ENCODE measurements around the gene HAUS7. TPM values are rescaled to one million over a fixed set of nuclear protein-coding genes. Genes with fewer than 3 reads are reported as not detected.

Gene HAUS7
- polyA plus RNA-seq, 4 donors: 20.5 to 25.8 (median 25.5) TPM

GRCh38 chrX:153499876-153500275 is 29.5 kb upstream of the HAUS7 start:
- DNase-seq (ENCODE audit: low read depth in 4 of 4, low spot score in 3 of 4): no peak

GRCh38 chrX:153499341-153499740 is 29.0 kb upstream of the HAUS7 start:
- no peak for DNase-seq (ENCODE audit: low read depth in 4 of 4, low spot score in 3 of 4)

- DNase-seq (ENCODE audit: low read depth in 4 of 4, low spot score in 3 of 4): no peak
These were observed 28.1 kb upstream of the HAUS7 start for GRCh38 chrX:153498453-153498852.

- no peak for DNase-seq (ENCODE audit: low read depth in 4 of 4, low spot score in 3 of 4)
These were observed 26.2 kb upstream of the HAUS7 start for GRCh38 chrX:153496590-153496959.

- DNase-seq (ENCODE audit: low read depth in 4 of 4, low spot score in 3 of 4): no peak
These were observed 25.7 kb upstream of the HAUS7 start for GRCh38 chrX:153495903-153496589.

- DNase-seq (ENCODE audit: low read depth in 4 of 4, low spot score in 3 of 4): no peak
These were observed 25.0 kb upstream of the HAUS7 start for GRCh38 chrX:153495362-153495751.

GRCh38 chrX:153494541-153495361 is 24.4 kb upstream of the HAUS7 start, which contains the start of gene BGN:
Gene BGN (plus strand): TSS chrX:153494980. CDS start chrX:153504632, 9,652 bp downstream.
- DNase-seq (ENCODE audit: low read depth in 4 of 4, low spot score in 3 of 4): no peak

- no peak for DNase-seq (ENCODE audit: low read depth in 4 of 4, low spot score in 3 of 4)
These were observed 23.7 kb upstream of the HAUS7 start for GRCh38 chrX:153494061-153494460.

- DNase-seq (ENCODE audit: low read depth in 4 of 4, low spot score in 3 of 4): no peak
These were observed 22.7 kb upstream of the HAUS7 start for GRCh38 chrX:153493085-153493484.

GRCh38 chrX:153492543-153492942 is 22.2 kb upstream of the HAUS7 start:
- DNase-seq (ENCODE audit: low read depth in 4 of 4, low spot score in 3 of 4): no peak

- no peak for DNase-seq (ENCODE audit: low read depth in 4 of 4, low spot score in 3 of 4)
These were observed 21.5 kb upstream of the HAUS7 start for GRCh38 chrX:153491918-153492317.

GRCh38 chrX:153491351-153491914 is 21.1 kb upstream of the HAUS7 start:
- DNase-seq (ENCODE audit: low read depth in 4 of 4, low spot score in 3 of 4): no peak

GRCh38 chrX:153490217-153490930 is 20.0 kb upstream of the HAUS7 start:
- no peak for DNase-seq (ENCODE audit: low read depth in 4 of 4, low spot score in 3 of 4)

GRCh38 chrX:153488231-153488914 is 18.0 kb upstream of the HAUS7 start:
- DNase-seq (ENCODE audit: low read depth in 4 of 4, low spot score in 3 of 4): no peak

- DNase-seq (ENCODE audit: low read depth in 4 of 4, low spot score in 3 of 4): no peak
These were observed 17.3 kb upstream of the HAUS7 start for GRCh38 chrX:153487590-153488071.

- DNase-seq (ENCODE audit: low read depth in 4 of 4, low spot score in 3 of 4): no peak
These were observed 15.8 kb upstream of the HAUS7 start for GRCh38 chrX:153486171-153486570.

- no peak for DNase-seq (ENCODE audit: low read depth in 4 of 4, low spot score in 3 of 4)
These were observed 15.2 kb upstream of the HAUS7 start for GRCh38 chrX:153485396-153486080.

- no peak for DNase-seq (ENCODE audit: low read depth in 4 of 4, low spot score in 3 of 4)
These were observed 12.1 kb upstream of the HAUS7 start for GRCh38 chrX:153482376-153483015.

- no peak for DNase-seq (ENCODE audit: low read depth in 4 of 4, low spot score in 3 of 4)
These were observed 10.7 kb upstream of the HAUS7 start for GRCh38 chrX:153481043-153481442.
